OCI-LY1 (cell line): Measurements from ENCODE around the gene RASA3.

ENCODE experiments used
- H2AFZ ChIP-seq: fragments of 200-600 bp; sonication (generic), shearing (Covaris generic); 2 replicates; pipeline ENCODE4 v1.6.0; 2014; ENCODE audit warnings: antibody characterized with exemption, mild to moderate bottlenecking, low read length
- H3F3A ChIP-seq: fragments of 200-600 bp; sonication (generic), shearing (Covaris generic); 2 replicates; pipeline ENCODE4 v1.6.0; 2014; ENCODE audit warnings: mild to moderate bottlenecking, antibody characterized with exemption, low read length, moderate library complexity; ENCODE audit not compliant: insufficient read depth
- H3K27ac ChIP-seq: fragments of 200-600 bp; sonication (generic); 2 replicates; pipeline ENCODE4 v1.5.1; 2014; ENCODE audit warnings: low read length, mixed run types, mild to moderate bottlenecking, low read depth; ENCODE audit not compliant: poor library complexity, severe bottlenecking
- H3K27me3 ChIP-seq: fragments of 200-600 bp; sonication (generic); 2 replicates; pipeline ENCODE4 v1.6.0; 2014; ENCODE audit warnings: antibody characterized with exemption, mild to moderate bottlenecking, low read length, moderate library complexity; ENCODE audit not compliant: insufficient read depth
- H3K36me3 ChIP-seq: fragments of 200-600 bp; sonication (generic); 2 replicates; pipeline ENCODE4 v1.6.1; 2014; ENCODE audit warnings: mild to moderate bottlenecking, antibody characterized with exemption, low read length, moderate library complexity, mixed read lengths; ENCODE audit not compliant: insufficient read depth
- H3K4me1 ChIP-seq: fragments of 200-600 bp; sonication (generic); 2 replicates; pipeline ENCODE4 v1.5.1; 2014; ENCODE audit warnings: mild to moderate bottlenecking, low read length, moderate library complexity; ENCODE audit not compliant: insufficient read depth, severe bottlenecking
- H3K4me2 ChIP-seq: fragments of 200-600 bp; sonication (generic), shearing (Covaris generic); 2 replicates; pipeline ENCODE4 v1.6.1; 2014; ENCODE audit warnings: low read length
- H3K4me3 ChIP-seq: fragments of 200-600 bp; sonication (generic); 2 replicates; pipeline ENCODE4 v1.5.1; 2014; ENCODE audit warnings: low read length, low read depth, mild to moderate bottlenecking, mixed read lengths; ENCODE audit not compliant: poor library complexity, severe bottlenecking
- H3K79me2 ChIP-seq: fragments of 200-600 bp; shearing (Covaris generic); 2 replicates; pipeline ENCODE4 v1.6.1; 2016; ENCODE audit warnings: mixed run types, low read length, mixed read lengths; ENCODE audit not compliant: insufficient read depth
- H3K9ac ChIP-seq: fragments of 200-600 bp; sonication (generic), shearing (Covaris generic); 2 replicates; pipeline ENCODE4 v1.6.1; 2014; ENCODE audit warnings: mild to moderate bottlenecking, low read length, mixed read lengths
- H3K9me2 ChIP-seq: fragments of 200-600 bp; sonication (generic), shearing (Covaris generic); 2 replicates; pipeline ENCODE4 v1.6.1; 2014; ENCODE audit warnings: low read depth, mild to moderate bottlenecking, low read length, mixed read lengths
- H3K9me3 ChIP-seq: fragments of 200-600 bp; shearing (Covaris generic); 2 replicates; pipeline ENCODE4 v1.6.1; 2014; ENCODE audit warnings: low read length, mixed read lengths
- H4K20me1 ChIP-seq: fragments of 200-600 bp; sonication (generic), shearing (Covaris generic); 2 replicates; pipeline ENCODE4 v1.6.0; 2016; ENCODE audit warnings: mild to moderate bottlenecking, low read length; ENCODE audit not compliant: insufficient read depth
- CTCF ChIP-seq: fragments of 200-600 bp; sonication (generic), shearing (Covaris generic); IDR thresholded peaks from 2 replicates; pipeline ENCODE4 v1.5.1; 2017; ENCODE audit warnings: mild to moderate bottlenecking, antibody characterized with exemption, low read length, moderate library complexity, mixed read lengths
- EZH2 ChIP-seq: fragments of 200-600 bp; sonication (generic), shearing (Covaris generic); IDR thresholded peaks from 2 replicates; pipeline ENCODE4 v1.8.0; 2017; ENCODE audit warnings: borderline replicate concordance, mixed run types, mild to moderate bottlenecking, antibody characterized with exemption, low read length, moderate library complexity, mixed read lengths

RASA3 gene

GRCh38 chr13:114122127-114122511 lies 10.3 kb downstream of the RASA3 start:
- Histone ChIP-seq H3K9ac (no peak overlapping the region), H3K4me3 (no peak overlapping the region), H3K27ac (no peak overlapping the region), H3K36me3 (no peaks in the 10 kb centered on the region), H3F3A (no peaks in the 10 kb centered on the region), H4K20me1 (no peaks in the 10 kb centered on the region), H3K27me3 (no peaks in the 10 kb centered on the region), H3K9me3 (no peaks in the 10 kb centered on the region), H3K4me1 (no peaks in the 10 kb centered on the region), H2AFZ (no peak overlapping the region), H3K79me2 (no peaks in the 10 kb centered on the region), H3K4me2 (no peak overlapping the region), H3K9me2 (no peaks in the 10 kb centered on the region)
- TF ChIP-seq CTCF: no peak
- TF ChIP-seq EZH2: no peak

- no peaks in the 10 kb centered on the region for H3K27me3 ChIP-seq
- H3K36me3 ChIP-seq: no peaks in the 10 kb centered on the region
- no peak overlapping the region for H3K4me3 ChIP-seq
- no peaks in the 10 kb centered on the region for H3K9me3 ChIP-seq
- no peak overlapping the region for H3K9ac ChIP-seq
- H4K20me1 ChIP-seq: no peaks in the 10 kb centered on the region
- no peaks in the 10 kb centered on the region for H3K4me1 ChIP-seq
- H3K27ac ChIP-seq: no peak overlapping the region
- H3K9me2 ChIP-seq: no peaks in the 10 kb centered on the region
- TF ChIP-seq EZH2 (no peak), CTCF (no peak)
- H3K4me2 ChIP-seq: no peak overlapping the region
- H2AFZ ChIP-seq: no peak overlapping the region
- H3F3A ChIP-seq: no peaks in the 10 kb centered on the region
- no peaks in the 10 kb centered on the region for H3K79me2 ChIP-seq
Measured at GRCh38 chr13:114121496-114122126, 10.8 kb downstream of the RASA3 start.

GRCh38 chr13:114121031-114121430 lies 11.4 kb downstream of the RASA3 start:
- Histone ChIP-seq H3K9me3 (no peaks in the 10 kb centered on the region), H4K20me1 (no peaks in the 10 kb centered on the region), H3K27ac (no peak overlapping the region), H3K36me3 (no peaks in the 10 kb centered on the region), H3K4me2 (no peak overlapping the region), H3K9ac (no peak overlapping the region), H3K27me3 (no peaks in the 10 kb centered on the region), H3F3A (no peaks in the 10 kb centered on the region), H3K4me1 (no peaks in the 10 kb centered on the region), H3K4me3 (no peak overlapping the region), H3K9me2 (no peaks in the 10 kb centered on the region), H2AFZ (no peak overlapping the region), H3K79me2 (no peaks in the 10 kb centered on the region)
- TF ChIP-seq EZH2: no peak
- TF ChIP-seq CTCF: no peak
